SJCRH30 (cell line): ENCODE results near the gene LGALS9C. TPM values are rescaled to one million over a fixed set of nuclear protein-coding genes. Genes with fewer than 3 reads are reported as not detected.
"Not testable (repeated sequence)": the region's sequence is repeated elsewhere in the genome, so short reads cannot be mapped to it uniquely, and the experiment has no call there.

Experiments
- DNase-seq, 2 experiments: peaks; one replicate each; pipeline ENCODE4 v3.0.0-alpha.2; 2015 to 2020
- H3K27ac ChIP-seq: fragments of 250-450 bp; sonication (Bioruptor Pico); 2 replicates; pipeline ENCODE4 v1.5.1; 2020; ENCODE audit warnings: mild to moderate bottlenecking, moderate library complexity
- H3K27me3 ChIP-seq: fragments of 250-450 bp; sonication (Bioruptor Pico); 2 replicates; pipeline ENCODE4 v1.5.1; 2020; ENCODE audit warnings: mild to moderate bottlenecking, moderate library complexity
- H3K36me3 ChIP-seq: fragments of 250-450 bp; sonication (Bioruptor Pico); 2 replicates; pipeline ENCODE4 v1.5.1; 2020; ENCODE audit warnings: mild to moderate bottlenecking, moderate library complexity
- H3K4me1 ChIP-seq: fragments of 250-450 bp; sonication (Bioruptor Pico); 2 replicates; pipeline ENCODE4 v1.5.1; 2020; ENCODE audit warnings: mild to moderate bottlenecking, moderate library complexity
- H3K4me3 ChIP-seq: fragments of 250-450 bp; sonication (Bioruptor Pico); 2 replicates; pipeline ENCODE4 v1.5.1; 2020; ENCODE audit warnings: mild to moderate bottlenecking, moderate library complexity
- H3K9me3 ChIP-seq: fragments of 250-450 bp; sonication (Bioruptor Pico); replicated peaks from 2 replicates; pipeline ENCODE4 v1.5.1; 2020; ENCODE audit warnings: mild to moderate bottlenecking, moderate library complexity
- total RNA-seq: library from RNA; depleted of rRNA; stranded (reverse); fragments of >200 nt; shearing (Covaris generic); gene quantifications from 2 replicates; pipeline ENCODE4 v1.2.3, GENCODE V29; 2014

The LGALS9C gene
- total RNA-seq, 1 experiment from 2014 or later = not detected

DNA sequence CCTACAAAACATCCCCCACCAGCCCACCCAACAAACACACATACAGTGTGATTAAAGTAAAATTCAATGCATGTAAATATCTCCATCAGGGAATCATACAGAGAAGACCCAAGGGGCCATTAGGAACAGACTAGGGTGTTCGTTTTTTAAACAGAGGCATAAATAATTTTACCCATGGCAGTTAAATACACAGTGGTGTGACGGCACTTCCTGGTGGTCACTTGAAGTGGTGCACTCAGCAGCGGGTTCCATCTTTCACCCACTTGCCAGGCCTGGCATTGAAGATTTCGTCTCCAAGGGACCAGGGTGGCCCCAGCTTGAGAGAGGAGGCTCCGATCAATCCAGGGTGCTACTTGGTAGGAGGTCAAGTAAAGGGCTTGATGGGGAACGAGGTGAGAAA is 20.5 kb downstream of the LGALS9C start:
- H3K36me3 ChIP-seq, H3K4me3 ChIP-seq, H3K4me1 ChIP-seq, DNase-seq, H3K27me3 ChIP-seq, H3K9me3 ChIP-seq, H3K27ac ChIP-seq: not testable (repeated sequence)

GRCh38 chr17:18499100-18499499 is 22.5 kb downstream of the LGALS9C start:
- H3K27ac ChIP-seq = not testable (repeated sequence)

DNA sequence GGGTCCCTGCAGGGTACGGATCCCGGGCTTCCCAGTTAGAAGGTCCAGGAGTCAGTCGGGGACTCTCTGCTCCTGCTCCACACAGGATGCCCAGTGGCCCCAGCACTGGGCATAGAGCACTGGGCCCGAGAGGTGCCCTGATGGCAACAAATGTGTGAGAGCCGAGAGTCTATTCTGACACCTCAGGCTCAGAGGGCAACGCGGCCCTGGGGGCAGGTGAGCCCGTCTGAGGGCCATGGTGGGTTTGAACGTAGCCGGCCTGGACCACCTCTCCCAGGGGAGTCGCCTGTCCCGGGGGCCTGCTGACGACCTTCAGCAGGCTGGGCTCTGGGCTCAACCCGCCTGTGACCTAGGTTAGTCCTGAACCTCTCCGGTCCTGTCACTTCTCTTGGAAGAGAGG is 23.2 kb downstream of the LGALS9C start:
- H3K4me3 ChIP-seq, H3K36me3 ChIP-seq, H3K27me3 ChIP-seq, H3K9me3 ChIP-seq, DNase-seq, H3K4me1 ChIP-seq, H3K27ac ChIP-seq: not testable (repeated sequence)

More at GRCh38 chr17:18499100-18499499, 22.5 kb downstream of the LGALS9C start:
- not testable (repeated sequence) for H3K9me3 ChIP-seq, H3K4me1 ChIP-seq, H3K27me3 ChIP-seq, DNase-seq, H3K36me3 ChIP-seq, H3K4me3 ChIP-seq

GRCh38 chr17:18500281-18500680 is 23.7 kb downstream of the LGALS9C start:
- not testable (repeated sequence) for DNase-seq

DNA sequence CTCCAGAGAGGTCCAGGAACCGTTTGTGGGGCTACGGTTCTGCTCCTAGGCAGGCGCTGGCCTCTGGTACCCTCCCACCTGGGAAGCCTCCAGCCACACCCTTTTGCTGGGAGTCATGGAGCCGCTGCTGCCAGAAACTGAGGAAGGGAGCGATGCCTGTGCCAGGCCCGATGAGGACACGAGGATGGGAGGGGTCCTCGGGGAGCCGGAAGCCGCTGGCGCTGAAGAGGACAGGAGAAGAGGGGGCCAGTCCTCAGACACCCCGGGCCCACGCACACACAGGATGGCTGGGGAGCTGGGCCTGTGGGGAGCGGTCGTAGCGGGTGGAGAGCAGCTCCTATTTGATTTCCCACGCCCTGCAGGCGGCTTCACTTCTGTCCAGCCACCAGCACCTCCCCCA is 24.2 kb downstream of the LGALS9C start:
- H3K4me3 ChIP-seq, DNase-seq, H3K27me3 ChIP-seq, H3K4me1 ChIP-seq, H3K36me3 ChIP-seq, H3K27ac ChIP-seq, H3K9me3 ChIP-seq: not testable (repeated sequence)

More at GRCh38 chr17:18500281-18500680, 23.7 kb downstream of the LGALS9C start:
- not testable (repeated sequence) for H3K36me3 ChIP-seq, H3K27ac ChIP-seq, H3K9me3 ChIP-seq, H3K4me3 ChIP-seq, H3K4me1 ChIP-seq, H3K27me3 ChIP-seq

- peak in 1 of 2 experiments; percentile 63 for DNase-seq
- not testable (repeated sequence) for H3K36me3 ChIP-seq
Measured at GRCh38 chr17:18503221-18503620, 26.6 kb downstream of the LGALS9C start.

DNA sequence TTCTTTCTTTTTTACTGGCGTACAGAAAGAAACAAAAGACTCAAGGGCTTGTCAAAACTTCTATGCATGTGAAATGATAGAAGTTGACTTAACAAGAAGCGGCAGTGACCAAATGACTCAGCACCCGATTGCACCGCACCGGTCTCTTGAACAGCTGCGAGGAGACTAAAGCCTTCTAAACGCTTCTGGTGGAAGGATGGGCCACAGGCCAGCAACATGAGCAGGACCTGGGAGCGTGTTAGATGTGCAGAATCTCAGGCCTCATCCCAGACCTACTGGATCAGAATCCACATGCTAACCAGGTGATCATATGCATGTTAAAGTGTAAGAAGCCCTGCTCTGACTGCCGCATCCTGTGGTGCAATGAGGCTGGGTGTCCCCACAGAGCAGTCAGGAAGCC is 31.1 kb downstream of the LGALS9C start:
- not testable (repeated sequence) for H3K4me3 ChIP-seq, H3K27ac ChIP-seq, H3K36me3 ChIP-seq, H3K9me3 ChIP-seq, H3K27me3 ChIP-seq, H3K4me1 ChIP-seq
- DNase-seq = peak; percentile 51 to 57

More at GRCh38 chr17:18503221-18503620, 26.6 kb downstream of the LGALS9C start:
- H3K9me3 ChIP-seq, H3K27me3 ChIP-seq, H3K4me3 ChIP-seq, H3K4me1 ChIP-seq, H3K27ac ChIP-seq: not testable (repeated sequence)

- not testable (repeated sequence) for H3K4me3 ChIP-seq, H3K27me3 ChIP-seq, H3K4me1 ChIP-seq
Measured at GRCh38 chr17:18508667-18509066, 32.1 kb downstream of the LGALS9C start.

DNA sequence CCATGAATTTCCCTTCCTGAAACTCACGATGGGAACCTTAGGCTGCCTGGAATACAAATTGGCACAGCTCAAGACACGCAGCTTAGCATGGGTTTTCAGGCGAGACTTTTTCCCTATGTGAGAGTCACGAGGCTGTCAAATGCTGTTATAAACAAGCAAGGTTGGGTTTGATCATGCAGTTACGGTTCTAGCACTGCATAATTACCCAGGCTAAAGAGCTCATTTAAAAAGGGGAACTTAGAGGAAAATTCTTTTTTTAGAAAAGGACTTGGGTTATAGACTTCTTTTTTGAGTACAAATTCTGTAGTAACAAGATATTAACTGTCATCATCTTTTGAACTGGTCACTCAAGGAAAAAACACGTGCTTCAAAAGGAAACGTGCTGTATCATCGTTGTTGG is 44.5 kb downstream of the LGALS9C start:
- not testable (repeated sequence) for H3K4me3 ChIP-seq, H3K4me1 ChIP-seq, H3K27ac ChIP-seq, H3K27me3 ChIP-seq, DNase-seq, H3K9me3 ChIP-seq, H3K36me3 ChIP-seq

More at GRCh38 chr17:18508667-18509066, 32.1 kb downstream of the LGALS9C start:
- H3K27ac ChIP-seq, H3K9me3 ChIP-seq, H3K36me3 ChIP-seq, DNase-seq: not testable (repeated sequence)

- not testable (repeated sequence) for DNase-seq, H3K4me3 ChIP-seq, H3K36me3 ChIP-seq, H3K4me1 ChIP-seq, H3K9me3 ChIP-seq, H3K27me3 ChIP-seq, H3K27ac ChIP-seq
Measured at GRCh38 chr17:18525015-18525414, 48.4 kb downstream of the LGALS9C start.

DNA sequence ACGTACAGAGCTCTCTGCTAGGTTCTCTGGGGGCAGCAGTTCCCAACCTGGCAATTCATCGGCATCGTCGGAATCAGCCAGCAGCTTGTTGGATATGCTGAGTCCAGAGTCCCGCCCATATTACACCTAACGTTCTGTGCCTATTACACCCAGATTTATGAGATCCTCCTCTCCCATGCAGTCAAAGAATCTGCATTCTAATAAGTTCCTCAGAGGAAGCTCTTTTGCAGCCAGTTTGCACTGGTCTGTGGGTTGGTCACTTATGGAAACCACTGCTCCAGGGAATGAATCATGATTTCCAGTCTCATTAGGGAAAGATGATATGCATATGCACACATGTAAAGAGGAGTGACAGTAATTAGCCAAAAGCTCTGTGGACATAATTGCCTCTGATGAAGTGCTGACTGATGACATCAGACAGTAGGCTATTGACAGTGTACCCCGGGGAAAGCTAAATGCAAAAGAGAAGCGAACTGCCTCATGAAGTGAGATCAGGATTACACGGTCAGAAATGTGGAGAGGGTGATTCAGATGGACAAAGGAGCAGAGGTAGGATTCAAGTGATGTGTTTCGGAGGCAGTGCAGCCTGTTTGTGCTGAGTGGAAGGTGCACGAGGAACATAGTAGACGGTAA is 49.7 kb downstream of the LGALS9C start:
- not testable (repeated sequence) for H3K27me3 ChIP-seq, H3K36me3 ChIP-seq, H3K4me1 ChIP-seq, H3K9me3 ChIP-seq, H3K4me3 ChIP-seq, H3K27ac ChIP-seq, DNase-seq

DNA sequence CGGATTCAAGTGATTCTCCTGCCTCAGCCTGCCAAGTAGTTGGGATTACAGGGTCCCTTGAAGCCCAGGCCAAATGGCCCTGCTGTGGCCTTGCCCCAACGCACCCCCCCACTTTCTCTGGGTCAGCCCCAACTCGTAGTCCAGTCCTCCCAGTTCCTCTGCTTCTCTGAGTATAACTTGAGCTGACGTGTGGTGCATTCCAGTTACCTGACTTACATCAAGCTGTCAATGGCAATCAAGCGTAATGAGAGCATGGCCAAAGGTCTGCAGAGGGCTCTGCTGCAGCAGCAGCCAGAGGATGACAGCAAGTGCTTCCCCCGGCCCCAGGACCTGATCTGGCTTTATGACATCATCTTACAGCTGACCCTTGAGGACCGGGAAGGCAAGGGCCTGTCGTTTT is 50.8 kb downstream of the LGALS9C start:
- H3K9me3 ChIP-seq, H3K4me1 ChIP-seq, H3K27ac ChIP-seq, H3K36me3 ChIP-seq, DNase-seq, H3K4me3 ChIP-seq, H3K27me3 ChIP-seq: not testable (repeated sequence)

DNA sequence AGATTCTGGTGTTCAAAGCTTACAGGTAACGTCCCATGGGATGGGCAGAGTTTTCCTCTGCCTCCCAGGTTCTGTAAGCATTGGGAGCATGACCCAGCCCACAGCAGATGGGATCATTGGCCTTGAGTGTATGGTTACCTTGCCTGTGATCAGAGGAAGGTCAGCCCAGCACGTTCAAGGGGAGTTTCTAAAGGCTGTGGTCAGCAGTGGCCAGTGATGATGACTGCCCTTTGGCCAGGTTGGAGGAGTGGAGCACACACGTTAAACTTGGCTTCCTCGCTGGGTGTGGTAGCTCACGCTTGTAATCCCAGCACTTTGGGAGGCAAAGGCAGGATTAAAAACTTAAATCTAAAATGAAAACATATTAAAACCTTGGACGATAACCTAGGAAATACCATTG is 51.8 kb downstream of the LGALS9C start:
- H3K9me3 ChIP-seq, H3K27ac ChIP-seq, DNase-seq, H3K4me3 ChIP-seq, H3K36me3 ChIP-seq, H3K27me3 ChIP-seq, H3K4me1 ChIP-seq: not testable (repeated sequence)

DNA sequence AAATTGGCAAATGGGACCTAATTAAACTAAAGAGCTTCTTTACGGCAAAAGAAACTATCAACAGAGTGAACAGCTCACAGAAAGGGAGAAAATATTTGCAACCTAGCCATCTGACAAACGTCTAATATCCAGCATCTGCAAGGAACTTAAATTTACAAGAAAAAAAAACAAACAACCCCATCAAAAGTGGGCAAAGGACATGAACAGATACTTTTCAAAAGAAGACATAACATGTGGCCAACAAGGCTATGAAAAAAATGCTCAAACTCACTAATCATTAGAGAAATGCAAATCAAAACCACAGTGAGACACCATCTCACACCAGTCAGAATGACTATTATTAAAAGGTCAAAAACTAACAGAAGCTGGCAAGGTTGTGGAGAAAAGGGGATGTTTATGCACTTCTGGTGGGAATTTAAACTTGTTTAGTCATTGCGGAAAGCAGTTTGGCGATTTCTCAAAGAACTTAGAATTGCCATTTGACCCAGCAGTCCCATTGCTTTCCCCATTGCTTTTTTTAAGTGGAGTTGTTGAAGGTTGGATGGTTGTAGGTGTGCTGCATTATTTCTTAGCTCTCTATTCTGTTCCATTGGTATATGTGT is 52.4 kb downstream of the LGALS9C start:
- not testable (repeated sequence) for H3K36me3 ChIP-seq, H3K27me3 ChIP-seq, DNase-seq, H3K4me3 ChIP-seq, H3K27ac ChIP-seq, H3K4me1 ChIP-seq, H3K9me3 ChIP-seq

GRCh38 chr17:18530405-18530804 is 53.8 kb downstream of the LGALS9C start:
- H3K36me3 ChIP-seq, DNase-seq, H3K4me1 ChIP-seq, H3K27me3 ChIP-seq, H3K27ac ChIP-seq, H3K9me3 ChIP-seq, H3K4me3 ChIP-seq: not testable (repeated sequence)

DNA sequence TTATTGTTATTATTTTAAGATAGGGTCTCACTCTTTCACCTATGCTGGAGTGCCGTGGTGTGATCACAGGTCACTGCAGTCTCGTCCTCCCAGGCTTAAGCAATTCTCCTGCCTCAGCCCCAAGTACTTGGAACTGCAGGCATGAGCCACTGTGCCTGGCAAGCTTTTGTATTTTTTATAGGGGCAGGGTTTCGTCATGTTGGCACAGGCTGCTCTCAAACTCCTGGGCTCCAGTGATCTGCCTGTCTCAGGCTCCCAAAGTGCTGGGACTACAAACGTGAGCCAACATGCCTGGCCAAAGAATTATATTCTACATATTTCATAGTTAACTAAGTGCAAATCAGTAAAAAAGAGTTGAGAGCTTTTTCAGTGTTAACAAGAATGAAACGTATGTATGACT is 65.6 kb downstream of the LGALS9C start:
- H3K4me3 ChIP-seq, H3K9me3 ChIP-seq, DNase-seq: not testable (repeated sequence)

More for the DNA sequence above, 65.6 kb downstream of the LGALS9C start:
- H3K27me3 ChIP-seq, H3K36me3 ChIP-seq, H3K27ac ChIP-seq, H3K4me1 ChIP-seq: not testable (repeated sequence)
